ENCODE data around the gene SPTBN4.

The SPTBN4 gene

DNA sequence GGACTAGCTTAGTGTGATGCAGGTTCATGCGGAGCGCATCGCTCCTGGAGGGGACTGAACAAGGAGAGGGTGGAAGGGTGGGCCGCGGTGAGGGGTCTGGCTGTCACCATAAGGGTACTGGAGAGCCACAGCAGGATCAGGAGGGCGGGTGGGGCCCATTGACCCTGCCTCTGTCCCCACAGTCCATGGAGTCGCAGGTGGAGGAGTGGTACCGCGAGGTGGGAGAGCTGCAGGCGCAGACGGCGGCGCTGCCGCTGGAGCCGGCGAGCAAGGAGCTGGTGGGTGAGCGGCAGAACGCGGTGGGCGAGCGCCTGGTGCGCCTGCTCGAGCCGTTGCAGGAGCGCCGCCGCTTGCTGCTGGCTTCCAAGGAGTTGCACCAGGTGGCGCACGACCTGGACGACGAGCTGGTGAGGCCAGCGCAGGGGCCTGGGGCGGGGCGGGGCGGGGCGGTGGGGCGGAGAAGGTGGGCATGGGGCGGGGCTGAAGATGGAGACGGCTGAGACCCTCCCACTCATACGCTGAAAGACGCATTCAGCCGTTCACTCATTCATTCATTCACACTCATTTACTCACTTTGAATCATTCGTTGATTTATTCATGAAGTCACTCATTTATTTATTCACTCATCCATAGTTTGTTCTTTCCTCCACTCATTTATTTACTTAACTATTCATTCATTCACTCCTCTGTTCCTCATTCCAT is 82.4 kb downstream of the SPTBN4 start (continued):
- TF ChIP-seq SCRT1 (tag by site-specific recombination; IDR thresholded peaks at IDR 0.05; ENCODE audit: borderline replicate concordance): no peak
- peak; percentile 46 for TF ChIP-seq ZNF335 (tag by site-specific recombination; conservative IDR thresholded peaks at IDR 0.05)
- TF ChIP-seq, protein P1, sequence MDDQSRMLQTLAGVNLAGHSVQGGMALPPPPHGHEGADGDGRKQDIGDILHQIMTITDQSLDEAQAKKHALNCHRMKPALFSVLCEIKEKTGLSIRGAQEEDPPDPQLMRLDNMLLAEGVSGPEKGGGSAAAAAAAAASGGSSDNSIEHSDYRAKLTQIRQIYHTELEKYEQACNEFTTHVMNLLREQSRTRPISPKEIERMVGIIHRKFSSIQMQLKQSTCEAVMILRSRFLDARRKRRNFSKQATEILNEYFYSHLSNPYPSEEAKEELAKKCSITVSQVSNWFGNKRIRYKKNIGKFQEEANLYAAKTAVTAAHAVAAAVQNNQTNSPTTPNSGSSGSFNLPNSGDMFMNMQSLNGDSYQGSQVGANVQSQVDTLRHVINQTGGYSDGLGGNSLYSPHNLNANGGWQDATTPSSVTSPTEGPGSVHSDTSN (CRISPR knock-in tag; IDR thresholded peaks at IDR 0.05): peak; percentile 69; the same call in 1 of the 2 replicates
- no peak for TF ChIP-seq ZNF112 (tag by site-specific recombination; IDR thresholded peaks at IDR 0.05)
- no peak for TF ChIP-seq ZNF670 (tag by site-specific recombination; IDR thresholded peaks at IDR 0.05; ENCODE audit: low read depth)
- TF ChIP-seq ZNF707 (tag by site-specific recombination; IDR thresholded peaks at IDR 0.05): no peak
- peak; percentile 42; the same call in 1 of the 2 replicates for TF ChIP-seq GLIS1 (tag by site-specific recombination; IDR thresholded peaks at IDR 0.05)
- TF ChIP-seq, protein P2, sequence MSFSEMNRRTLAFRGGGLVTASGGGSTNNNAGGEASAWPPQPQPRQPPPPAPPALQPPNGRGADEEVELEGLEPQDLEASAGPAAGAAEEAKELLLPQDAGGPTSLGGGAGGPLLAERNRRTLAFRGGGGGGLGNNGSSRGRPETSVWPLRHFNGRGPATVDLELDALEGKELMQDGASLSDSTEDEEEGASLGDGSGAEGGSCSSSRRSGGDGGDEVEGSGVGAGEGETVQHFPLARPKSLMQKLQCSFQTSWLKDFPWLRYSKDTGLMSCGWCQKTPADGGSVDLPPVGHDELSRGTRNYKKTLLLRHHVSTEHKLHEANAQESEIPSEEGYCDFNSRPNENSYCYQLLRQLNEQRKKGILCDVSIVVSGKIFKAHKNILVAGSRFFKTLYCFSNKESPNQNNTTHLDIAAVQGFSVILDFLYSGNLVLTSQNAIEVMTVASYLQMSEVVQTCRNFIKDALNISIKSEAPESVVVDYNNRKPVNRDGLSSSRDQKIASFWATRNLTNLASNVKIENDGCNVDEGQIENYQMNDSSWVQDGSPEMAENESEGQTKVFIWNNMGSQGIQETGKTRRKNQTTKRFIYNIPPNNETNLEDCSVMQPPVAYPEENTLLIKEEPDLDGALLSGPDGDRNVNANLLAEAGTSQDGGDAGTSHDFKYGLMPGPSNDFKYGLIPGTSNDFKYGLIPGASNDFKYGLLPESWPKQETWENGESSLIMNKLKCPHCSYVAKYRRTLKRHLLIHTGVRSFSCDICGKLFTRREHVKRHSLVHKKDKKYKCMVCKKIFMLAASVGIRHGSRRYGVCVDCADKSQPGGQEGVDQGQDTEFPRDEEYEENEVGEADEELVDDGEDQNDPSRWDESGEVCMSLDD (tag by site-specific recombination; IDR thresholded peaks at IDR 0.05): no peak; the same call in 1 of the 2 replicates
- TF ChIP-seq ZNF350 (tag by site-specific recombination; IDR thresholded peaks at IDR 0.05): no peak
- no peak; the same call in 1 of the 2 replicates for TF ChIP-seq ZXDB (tag by site-specific recombination; IDR thresholded peaks at IDR 0.05)
- TF ChIP-seq, protein P3, sequence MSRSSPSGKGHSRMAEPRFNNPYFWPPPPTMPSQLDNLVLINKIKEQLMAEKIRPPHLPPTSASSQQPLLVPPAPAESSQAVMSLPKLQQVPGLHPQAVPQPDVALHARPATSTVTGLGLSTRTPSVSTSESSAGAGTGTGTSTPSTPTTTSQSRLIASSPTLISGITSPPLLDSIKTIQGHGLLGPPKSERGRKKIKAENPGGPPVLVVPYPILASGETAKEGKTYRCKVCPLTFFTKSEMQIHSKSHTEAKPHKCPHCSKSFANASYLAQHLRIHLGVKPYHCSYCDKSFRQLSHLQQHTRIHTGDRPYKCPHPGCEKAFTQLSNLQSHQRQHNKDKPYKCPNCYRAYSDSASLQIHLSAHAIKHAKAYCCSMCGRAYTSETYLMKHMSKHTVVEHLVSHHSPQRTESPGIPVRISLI (tag by site-specific recombination; IDR thresholded peaks at IDR 0.05): no peak
- TF ChIP-seq BCL11B (tag by site-specific recombination; IDR thresholded peaks at IDR 0.05; ENCODE audit: low read depth): no peak
- no peak for TF ChIP-seq ZNF311 (tag by site-specific recombination; IDR thresholded peaks at IDR 0.05; ENCODE audit: borderline replicate concordance)
- TF ChIP-seq ZNF624 (tag by site-specific recombination; IDR thresholded peaks at IDR 0.05): no peak
- TF ChIP-seq GFI1B (tag by site-specific recombination; IDR thresholded peaks at IDR 0.05): no peak
- TF ChIP-seq ZNF560 (tag by site-specific recombination; IDR thresholded peaks at IDR 0.05; ENCODE audit: borderline replicate concordance): peak; percentile 21; the same call in 1 of the 2 replicates
- TF ChIP-seq, protein P4, sequence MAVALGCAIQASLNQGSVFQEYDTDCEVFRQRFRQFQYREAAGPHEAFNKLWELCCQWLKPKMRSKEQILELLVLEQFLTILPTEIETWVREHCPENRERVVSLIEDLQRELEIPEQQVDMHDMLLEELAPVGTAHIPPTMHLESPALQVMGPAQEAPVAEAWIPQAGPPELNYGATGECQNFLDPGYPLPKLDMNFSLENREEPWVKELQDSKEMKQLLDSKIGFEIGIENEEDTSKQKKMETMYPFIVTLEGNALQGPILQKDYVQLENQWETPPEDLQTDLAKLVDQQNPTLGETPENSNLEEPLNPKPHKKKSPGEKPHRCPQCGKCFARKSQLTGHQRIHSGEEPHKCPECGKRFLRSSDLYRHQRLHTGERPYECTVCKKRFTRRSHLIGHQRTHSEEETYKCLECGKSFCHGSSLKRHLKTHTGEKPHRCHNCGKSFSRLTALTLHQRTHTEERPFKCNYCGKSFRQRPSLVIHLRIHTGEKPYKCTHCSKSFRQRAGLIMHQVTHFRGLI (tag by site-specific recombination; IDR thresholded peaks at IDR 0.05): no peak
- TF ChIP-seq, protein P5, sequence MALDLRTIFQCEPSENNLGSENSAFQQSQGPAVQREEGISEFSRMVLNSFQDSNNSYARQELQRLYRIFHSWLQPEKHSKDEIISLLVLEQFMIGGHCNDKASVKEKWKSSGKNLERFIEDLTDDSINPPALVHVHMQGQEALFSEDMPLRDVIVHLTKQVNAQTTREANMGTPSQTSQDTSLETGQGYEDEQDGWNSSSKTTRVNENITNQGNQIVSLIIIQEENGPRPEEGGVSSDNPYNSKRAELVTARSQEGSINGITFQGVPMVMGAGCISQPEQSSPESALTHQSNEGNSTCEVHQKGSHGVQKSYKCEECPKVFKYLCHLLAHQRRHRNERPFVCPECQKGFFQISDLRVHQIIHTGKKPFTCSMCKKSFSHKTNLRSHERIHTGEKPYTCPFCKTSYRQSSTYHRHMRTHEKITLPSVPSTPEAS (tag by site-specific recombination; IDR thresholded peaks at IDR 0.05): no peak
- no peak for TF ChIP-seq TCF7L2 (IDR thresholded peaks at IDR 0.05; ENCODE audit: borderline replicate concordance, low read depth, low read length)
- no peak for TF ChIP-seq ZSCAN30 (tag by site-specific recombination; IDR thresholded peaks at IDR 0.05)
- 0 out of 2 replicates have a peak, but pooled peaks have one; percentile 53 for TF ChIP-seq ZBTB7A (tag by site-specific recombination; IDR thresholded peaks at IDR 0.05; ENCODE audit: low read depth)
- TF ChIP-seq, protein P6, sequence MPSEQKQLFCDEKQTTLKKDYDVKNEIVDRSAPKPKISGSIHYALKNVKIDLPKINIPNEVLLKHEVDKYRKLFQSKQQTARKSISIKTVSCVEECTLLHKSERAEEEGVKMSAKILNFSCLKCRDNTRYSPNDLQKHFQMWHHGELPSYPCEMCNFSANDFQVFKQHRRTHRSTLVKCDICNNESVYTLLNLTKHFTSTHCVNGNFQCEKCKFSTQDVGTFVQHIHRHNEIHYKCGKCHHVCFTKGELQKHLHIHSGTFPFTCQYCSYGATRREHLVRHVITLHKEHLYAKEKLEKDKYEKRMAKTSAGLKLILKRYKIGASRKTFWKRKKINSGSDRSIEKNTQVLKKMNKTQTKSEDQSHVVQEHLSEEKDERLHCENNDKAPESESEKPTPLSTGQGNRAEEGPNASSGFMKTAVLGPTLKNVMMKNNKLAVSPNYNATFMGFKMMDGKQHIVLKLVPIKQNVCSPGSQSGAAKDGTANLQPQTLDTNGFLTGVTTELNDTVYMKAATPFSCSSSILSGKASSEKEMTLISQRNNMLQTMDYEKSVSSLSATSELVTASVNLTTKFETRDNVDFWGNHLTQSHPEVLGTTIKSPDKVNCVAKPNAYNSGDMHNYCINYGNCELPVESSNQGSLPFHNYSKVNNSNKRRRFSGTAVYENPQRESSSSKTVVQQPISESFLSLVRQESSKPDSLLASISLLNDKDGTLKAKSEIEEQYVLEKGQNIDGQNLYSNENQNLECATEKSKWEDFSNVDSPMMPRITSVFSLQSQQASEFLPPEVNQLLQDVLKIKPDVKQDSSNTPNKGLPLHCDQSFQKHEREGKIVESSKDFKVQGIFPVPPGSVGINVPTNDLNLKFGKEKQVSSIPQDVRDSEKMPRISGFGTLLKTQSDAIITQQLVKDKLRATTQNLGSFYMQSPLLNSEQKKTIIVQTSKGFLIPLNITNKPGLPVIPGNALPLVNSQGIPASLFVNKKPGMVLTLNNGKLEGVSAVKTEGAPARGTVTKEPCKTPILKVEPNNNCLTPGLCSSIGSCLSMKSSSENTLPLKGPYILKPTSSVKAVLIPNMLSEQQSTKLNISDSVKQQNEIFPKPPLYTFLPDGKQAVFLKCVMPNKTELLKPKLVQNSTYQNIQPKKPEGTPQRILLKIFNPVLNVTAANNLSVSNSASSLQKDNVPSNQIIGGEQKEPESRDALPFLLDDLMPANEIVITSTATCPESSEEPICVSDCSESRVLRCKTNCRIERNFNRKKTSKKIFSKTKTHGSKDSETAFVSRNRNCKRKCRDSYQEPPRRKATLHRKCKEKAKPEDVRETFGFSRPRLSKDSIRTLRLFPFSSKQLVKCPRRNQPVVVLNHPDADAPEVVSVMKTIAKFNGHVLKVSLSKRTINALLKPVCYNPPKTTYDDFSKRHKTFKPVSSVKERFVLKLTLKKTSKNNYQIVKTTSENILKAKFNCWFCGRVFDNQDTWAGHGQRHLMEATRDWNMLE (tag by site-specific recombination; conservative IDR thresholded peaks at IDR 0.05; ENCODE audit: low read depth): no peak
- TF ChIP-seq ZFP37 (tag by site-specific recombination; IDR thresholded peaks at IDR 0.05): peak; percentile 10; the same call in 1 of the 2 replicates
- no peak for TF ChIP-seq ZNF747 (tag by site-specific recombination; IDR thresholded peaks at IDR 0.05)
- TF ChIP-seq ZNF792 (tag by site-specific recombination; IDR thresholded peaks at IDR 0.05): no peak

Measured in HEK293 (cell line).